ENCODE results near the gene RREB1.

DNA sequence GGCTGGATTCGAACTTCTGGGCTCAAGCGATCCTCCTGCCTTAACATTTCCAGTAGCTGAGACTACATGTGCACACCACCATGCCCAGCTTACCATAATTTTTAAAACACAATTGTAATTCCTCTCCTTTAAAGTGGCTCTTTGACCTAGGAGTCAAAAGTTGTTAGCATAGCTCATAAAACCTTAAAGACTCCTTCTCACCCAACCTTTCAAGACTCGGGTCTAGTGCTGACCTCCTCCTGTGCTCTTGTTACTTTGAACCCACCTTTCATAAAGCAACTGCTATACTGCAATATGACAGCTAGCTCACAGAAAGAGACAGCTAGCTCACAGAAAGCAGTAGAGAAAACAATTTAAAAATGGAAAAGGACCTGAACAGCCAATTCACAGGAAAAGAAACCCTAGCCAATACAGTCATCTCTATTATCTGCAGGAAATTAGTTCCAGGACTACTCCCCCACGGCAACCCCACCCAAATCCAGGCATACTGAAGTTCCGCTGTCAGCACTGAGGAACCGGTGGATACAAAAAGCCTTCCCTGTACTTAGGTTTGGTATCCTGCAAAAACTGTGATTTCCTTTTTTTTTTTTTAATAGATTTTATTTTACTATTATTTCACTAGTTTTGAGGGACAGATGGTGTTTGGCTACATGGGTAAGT is 185.0 kb downstream of the RREB1 start:
- TF ChIP-seq, protein P1, sequence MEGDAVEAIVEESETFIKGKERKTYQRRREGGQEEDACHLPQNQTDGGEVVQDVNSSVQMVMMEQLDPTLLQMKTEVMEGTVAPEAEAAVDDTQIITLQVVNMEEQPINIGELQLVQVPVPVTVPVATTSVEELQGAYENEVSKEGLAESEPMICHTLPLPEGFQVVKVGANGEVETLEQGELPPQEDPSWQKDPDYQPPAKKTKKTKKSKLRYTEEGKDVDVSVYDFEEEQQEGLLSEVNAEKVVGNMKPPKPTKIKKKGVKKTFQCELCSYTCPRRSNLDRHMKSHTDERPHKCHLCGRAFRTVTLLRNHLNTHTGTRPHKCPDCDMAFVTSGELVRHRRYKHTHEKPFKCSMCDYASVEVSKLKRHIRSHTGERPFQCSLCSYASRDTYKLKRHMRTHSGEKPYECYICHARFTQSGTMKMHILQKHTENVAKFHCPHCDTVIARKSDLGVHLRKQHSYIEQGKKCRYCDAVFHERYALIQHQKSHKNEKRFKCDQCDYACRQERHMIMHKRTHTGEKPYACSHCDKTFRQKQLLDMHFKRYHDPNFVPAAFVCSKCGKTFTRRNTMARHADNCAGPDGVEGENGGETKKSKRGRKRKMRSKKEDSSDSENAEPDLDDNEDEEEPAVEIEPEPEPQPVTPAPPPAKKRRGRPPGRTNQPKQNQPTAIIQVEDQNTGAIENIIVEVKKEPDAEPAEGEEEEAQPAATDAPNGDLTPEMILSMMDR (IDR thresholded peaks at IDR 0.05) = no peak
- TF ChIP-seq POLR2AphosphoS5 (IDR thresholded peaks at IDR 0.05; ENCODE audit: low read depth, low read length) = no peak
- TF ChIP-seq, protein P2, sequence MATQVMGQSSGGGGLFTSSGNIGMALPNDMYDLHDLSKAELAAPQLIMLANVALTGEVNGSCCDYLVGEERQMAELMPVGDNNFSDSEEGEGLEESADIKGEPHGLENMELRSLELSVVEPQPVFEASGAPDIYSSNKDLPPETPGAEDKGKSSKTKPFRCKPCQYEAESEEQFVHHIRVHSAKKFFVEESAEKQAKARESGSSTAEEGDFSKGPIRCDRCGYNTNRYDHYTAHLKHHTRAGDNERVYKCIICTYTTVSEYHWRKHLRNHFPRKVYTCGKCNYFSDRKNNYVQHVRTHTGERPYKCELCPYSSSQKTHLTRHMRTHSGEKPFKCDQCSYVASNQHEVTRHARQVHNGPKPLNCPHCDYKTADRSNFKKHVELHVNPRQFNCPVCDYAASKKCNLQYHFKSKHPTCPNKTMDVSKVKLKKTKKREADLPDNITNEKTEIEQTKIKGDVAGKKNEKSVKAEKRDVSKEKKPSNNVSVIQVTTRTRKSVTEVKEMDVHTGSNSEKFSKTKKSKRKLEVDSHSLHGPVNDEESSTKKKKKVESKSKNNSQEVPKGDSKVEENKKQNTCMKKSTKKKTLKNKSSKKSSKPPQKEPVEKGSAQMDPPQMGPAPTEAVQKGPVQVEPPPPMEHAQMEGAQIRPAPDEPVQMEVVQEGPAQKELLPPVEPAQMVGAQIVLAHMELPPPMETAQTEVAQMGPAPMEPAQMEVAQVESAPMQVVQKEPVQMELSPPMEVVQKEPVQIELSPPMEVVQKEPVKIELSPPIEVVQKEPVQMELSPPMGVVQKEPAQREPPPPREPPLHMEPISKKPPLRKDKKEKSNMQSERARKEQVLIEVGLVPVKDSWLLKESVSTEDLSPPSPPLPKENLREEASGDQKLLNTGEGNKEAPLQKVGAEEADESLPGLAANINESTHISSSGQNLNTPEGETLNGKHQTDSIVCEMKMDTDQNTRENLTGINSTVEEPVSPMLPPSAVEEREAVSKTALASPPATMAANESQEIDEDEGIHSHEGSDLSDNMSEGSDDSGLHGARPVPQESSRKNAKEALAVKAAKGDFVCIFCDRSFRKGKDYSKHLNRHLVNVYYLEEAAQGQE (IDR thresholded peaks at IDR 0.05; ENCODE audit: insufficient read depth in 1 of 2, low read depth in 2 of 2, low read length in 1 of 2) = no peak
